ENCODE measurements around the gene CKM.

CKM gene

DNA sequence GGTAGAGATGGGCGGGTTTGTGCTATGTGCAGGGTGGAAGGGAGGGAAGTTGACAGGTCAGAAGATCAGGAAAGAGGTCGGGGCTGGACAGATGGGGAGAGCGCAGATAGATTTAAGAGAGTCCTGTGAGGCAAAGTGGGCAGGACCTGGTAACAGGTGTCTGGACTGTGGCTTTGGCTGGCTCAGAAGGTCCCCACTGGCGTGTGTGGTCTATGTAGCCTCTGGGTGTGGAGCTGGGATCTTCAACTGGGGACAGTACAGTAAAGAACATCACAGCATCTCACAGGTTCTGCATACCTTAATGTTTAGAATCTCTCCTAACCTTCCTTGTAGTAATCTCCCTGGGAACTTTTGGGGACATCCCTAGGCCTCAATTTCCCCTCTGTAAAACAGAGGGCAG is 17.7 kb downstream of the CKM start:
- peaks cover 17% of the 10 kb centered on the region for H3K36me3 Mint-ChIP-seq (ENCODE audit: low read depth)
- TF ChIP-seq, protein P1, sequence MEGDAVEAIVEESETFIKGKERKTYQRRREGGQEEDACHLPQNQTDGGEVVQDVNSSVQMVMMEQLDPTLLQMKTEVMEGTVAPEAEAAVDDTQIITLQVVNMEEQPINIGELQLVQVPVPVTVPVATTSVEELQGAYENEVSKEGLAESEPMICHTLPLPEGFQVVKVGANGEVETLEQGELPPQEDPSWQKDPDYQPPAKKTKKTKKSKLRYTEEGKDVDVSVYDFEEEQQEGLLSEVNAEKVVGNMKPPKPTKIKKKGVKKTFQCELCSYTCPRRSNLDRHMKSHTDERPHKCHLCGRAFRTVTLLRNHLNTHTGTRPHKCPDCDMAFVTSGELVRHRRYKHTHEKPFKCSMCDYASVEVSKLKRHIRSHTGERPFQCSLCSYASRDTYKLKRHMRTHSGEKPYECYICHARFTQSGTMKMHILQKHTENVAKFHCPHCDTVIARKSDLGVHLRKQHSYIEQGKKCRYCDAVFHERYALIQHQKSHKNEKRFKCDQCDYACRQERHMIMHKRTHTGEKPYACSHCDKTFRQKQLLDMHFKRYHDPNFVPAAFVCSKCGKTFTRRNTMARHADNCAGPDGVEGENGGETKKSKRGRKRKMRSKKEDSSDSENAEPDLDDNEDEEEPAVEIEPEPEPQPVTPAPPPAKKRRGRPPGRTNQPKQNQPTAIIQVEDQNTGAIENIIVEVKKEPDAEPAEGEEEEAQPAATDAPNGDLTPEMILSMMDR (IDR thresholded peaks at IDR 0.05; ENCODE audit: unreplicated experiment in 3 of 3): no peak
- no peak overlapping the region for H3K4me3 Mint-ChIP-seq
- no peaks in the 10 kb centered on the region for H3K9me3 Mint-ChIP-seq
- H3K27ac Mint-ChIP-seq: no peak overlapping the region
- H3K27me3 Mint-ChIP-seq (ENCODE audit: low read depth): no peaks in the 10 kb centered on the region
- H3K4me1 Mint-ChIP-seq: peaks cover 18% of the 10 kb centered on the region

DNA sequence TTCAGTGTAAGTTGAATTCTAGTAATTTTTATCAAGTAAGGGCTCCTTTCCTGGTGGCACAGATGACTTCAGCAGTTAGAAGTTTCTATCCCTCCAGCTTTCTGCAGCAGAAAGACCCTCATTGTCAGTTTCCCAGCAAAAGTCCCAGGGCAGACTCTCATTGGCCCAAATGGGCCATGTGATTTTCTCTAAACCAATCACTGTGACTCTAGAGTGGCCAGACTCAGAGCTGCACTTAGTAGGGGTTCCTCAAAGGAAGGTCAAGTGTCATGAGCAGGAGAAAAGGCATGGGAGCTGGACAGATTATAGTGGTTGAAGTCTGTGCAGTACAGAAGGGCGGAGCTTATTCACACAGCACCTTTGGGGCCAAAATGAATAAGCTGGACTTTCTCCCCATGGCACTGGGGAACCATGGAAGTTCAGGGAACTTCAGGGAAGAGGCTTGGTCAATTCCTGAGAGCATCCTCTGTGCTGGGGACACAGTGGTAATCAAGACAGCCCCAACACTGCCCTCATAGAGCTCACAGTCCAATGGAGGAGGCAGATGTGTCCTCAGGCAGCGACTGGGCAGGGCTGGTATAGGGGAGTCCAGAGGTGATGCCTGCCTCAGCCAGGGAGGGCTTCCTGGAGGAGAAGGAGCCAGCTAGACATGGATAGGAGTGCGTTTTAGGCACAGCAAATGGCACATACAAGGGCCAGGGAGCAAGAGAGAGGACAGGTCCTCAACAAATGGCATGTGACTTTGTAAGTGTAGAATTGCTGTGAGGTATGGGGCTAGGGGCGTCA is 18.3 kb downstream of the CKM start:
- Mint-ChIP-seq H3K9me3 (no peaks in the 10 kb centered on the region), H3K27ac (no peak overlapping the region), H3K27me3 (ENCODE audit: low read depth) (no peaks in the 10 kb centered on the region), H3K36me3 (ENCODE audit: low read depth) (peaks cover 22% of the 10 kb centered on the region), H3K4me3 (no peak overlapping the region), H3K4me1 (peaks cover 18% of the 10 kb centered on the region)
- TF ChIP-seq, protein P1 (IDR thresholded peaks at IDR 0.05; ENCODE audit: unreplicated experiment in 3 of 3): no peak

DNA sequence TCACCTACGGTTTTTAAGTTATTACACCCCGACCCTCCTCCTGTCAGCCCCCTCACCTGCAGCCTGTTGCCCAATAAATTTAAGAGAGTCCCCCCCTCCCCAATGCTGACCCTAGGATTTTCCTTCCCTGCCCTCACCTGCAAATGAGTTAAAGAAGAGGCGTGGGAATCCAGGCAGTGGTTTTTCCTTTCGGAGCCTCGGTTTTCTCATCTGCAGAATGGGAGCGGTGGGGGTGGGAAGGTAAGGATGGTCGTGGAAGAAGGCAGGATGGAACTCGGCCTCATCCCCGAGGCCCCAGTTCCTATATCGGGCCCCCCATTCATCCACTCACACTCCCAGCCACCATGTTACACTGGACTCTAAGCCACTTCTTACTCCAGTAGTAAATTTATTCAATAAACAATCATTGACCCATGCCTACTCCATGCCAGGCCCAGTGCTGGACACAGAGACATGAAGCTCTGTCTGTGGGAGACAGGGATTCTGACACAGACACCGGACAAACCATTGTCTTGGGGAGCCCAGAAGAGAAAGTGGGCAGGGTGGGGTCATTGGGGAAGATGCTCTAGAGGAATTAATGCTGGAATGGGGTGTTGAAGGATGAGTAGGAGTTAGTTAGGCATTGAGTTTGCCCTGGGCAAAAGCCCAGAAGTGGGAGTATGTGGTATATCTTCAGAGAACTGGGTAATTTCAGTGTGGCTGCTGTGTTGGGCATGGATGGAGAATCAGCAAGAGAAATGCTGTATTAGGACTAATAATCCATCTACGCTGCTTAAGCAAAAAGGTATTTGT is 19.2 kb downstream of the CKM start:
- TF ChIP-seq, protein P1 (IDR thresholded peaks at IDR 0.05; ENCODE audit: unreplicated experiment in 3 of 3): no peak
- peaks cover 18% of the 10 kb centered on the region for H3K4me1 Mint-ChIP-seq
- H3K27me3 Mint-ChIP-seq (ENCODE audit: low read depth): no peaks in the 10 kb centered on the region
- H3K9me3 Mint-ChIP-seq: no peaks in the 10 kb centered on the region
- no peak overlapping the region for H3K27ac Mint-ChIP-seq
- H3K36me3 Mint-ChIP-seq (ENCODE audit: low read depth): peaks cover 29% of the 10 kb centered on the region
- no peak overlapping the region for H3K4me3 Mint-ChIP-seq

DNA sequence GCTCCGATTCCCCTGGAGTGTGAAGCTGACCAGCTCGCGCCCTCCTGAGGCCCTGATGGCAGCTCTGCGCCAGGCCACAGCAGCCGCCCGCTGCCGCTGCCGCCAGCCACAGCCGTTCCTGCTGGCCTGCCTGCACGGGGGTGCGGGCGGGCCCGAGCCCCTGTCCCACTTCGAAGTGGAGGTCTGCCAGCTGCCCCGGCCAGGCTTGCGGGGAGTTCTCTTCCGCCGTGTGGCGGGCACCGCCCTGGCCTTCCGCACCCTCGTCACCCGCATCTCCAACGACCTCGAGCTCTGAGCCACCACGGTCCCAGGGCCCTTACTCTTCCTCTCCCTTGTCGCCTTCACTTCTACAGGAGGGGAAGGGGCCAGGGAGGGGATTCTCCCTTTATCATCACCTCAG is 20.3 kb downstream of the CKM start:
- no peaks in the 10 kb centered on the region for H3K9me3 Mint-ChIP-seq
- H3K4me1 Mint-ChIP-seq: peaks cover 18% of the 10 kb centered on the region
- H3K36me3 Mint-ChIP-seq (ENCODE audit: low read depth): peaks cover 34% of the 10 kb centered on the region
- H3K27ac Mint-ChIP-seq: no peak overlapping the region
- H3K27me3 Mint-ChIP-seq (ENCODE audit: low read depth): no peaks in the 10 kb centered on the region
- TF ChIP-seq, protein P1 (IDR thresholded peaks at IDR 0.05; ENCODE audit: unreplicated experiment in 3 of 3): no peak
- no peak overlapping the region for H3K4me3 Mint-ChIP-seq

DNA sequence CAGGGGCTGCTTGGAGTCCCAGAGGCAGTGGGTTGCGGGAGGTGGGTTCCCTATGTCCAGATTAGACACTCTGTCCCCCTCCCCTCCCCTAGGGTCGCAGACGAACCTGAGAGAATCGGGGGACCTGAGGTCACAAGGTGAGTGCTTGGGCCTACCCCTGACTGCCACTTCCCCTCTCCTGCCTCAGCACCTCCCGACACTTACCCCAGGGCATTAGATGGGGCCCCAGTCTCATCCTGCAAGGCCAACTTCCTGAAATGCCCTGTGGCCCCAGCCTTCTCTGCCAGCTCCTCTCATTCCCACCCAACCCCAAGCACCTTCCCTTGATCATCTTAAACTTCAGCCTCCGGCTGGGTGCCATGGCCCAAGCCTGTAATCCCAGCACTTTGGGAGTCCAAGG is 23.0 kb downstream of the CKM start:
- Mint-ChIP-seq H3K36me3 (ENCODE audit: low read depth) (peaks cover 57% of the 10 kb centered on the region), H3K27ac (no peak overlapping the region), H3K4me1 (peaks cover 3% of the 10 kb centered on the region)

More for the DNA sequence above, 23.0 kb downstream of the CKM start:
- no peaks in the 10 kb centered on the region for H3K9me3 Mint-ChIP-seq
- no peak overlapping the region for H3K4me3 Mint-ChIP-seq
- no peaks in the 10 kb centered on the region for H3K27me3 Mint-ChIP-seq (ENCODE audit: low read depth)
- TF ChIP-seq, protein P1 (IDR thresholded peaks at IDR 0.05; ENCODE audit: unreplicated experiment in 3 of 3): no peak
